Upper lobe of left lung (tissue), 6 donors: ENCODE results near the gene GADD45A. TPM values are rescaled to one million over a fixed set of nuclear protein-coding genes. Genes with fewer than 3 reads are reported as not detected.

Experiments
- ATAC-seq, 2 donors: fragments of 200-7000 bp; cut with Tn5 transposase; one replicate each; pipeline ENCODE4 v1.9.1; 2022; ENCODE audit warnings: mild to moderate bottlenecking in 2 of 2, moderate library complexity in 2 of 2; ENCODE audit not compliant: low FRiP score in 2 of 2
- DNase-seq, 2 donors: peaks; one replicate each; pipeline ENCODE4 v3.0.0-alpha.2; 2019 to 2020
- H3K27ac ChIP-seq, 4 donors: fragments of 200-600 bp; sonication (generic); one replicate each; pipeline ENCODE4 v1.5.1; 2016 to 2019
- H3K27me3 ChIP-seq, 4 donors: fragments of 200-600 bp; sonication (generic); one replicate each; pipeline ENCODE4 v1.5.1; 2017 to 2019
- H3K36me3 ChIP-seq, 4 donors: fragments of 200-600 bp; sonication (generic); one replicate each; pipeline ENCODE4 v1.5.1; 2016 to 2019
- H3K4me1 ChIP-seq, 4 donors: fragments of 200-600 bp; sonication (generic); one replicate each; pipeline ENCODE4 v1.5.1; 2018 to 2019
- H3K4me3 ChIP-seq, 4 donors: fragments of 200-600 bp; sonication (generic); one replicate each; pipeline ENCODE4 v1.5.1; 2017 to 2019; ENCODE audit warnings: mild to moderate bottlenecking in 2 of 4, moderate library complexity in 1 of 4
- H3K9me3 ChIP-seq, 4 donors: fragments of 200-600 bp; sonication (generic); one replicate each; pipeline ENCODE4 v1.5.1; 2018 to 2019
- EP300 ChIP-seq, 4 donors: sonication (generic); formaldehyde crosslinking; IDR thresholded peaks; one replicate each; pipeline ENCODE4 v1.5.1; 2017; ENCODE audit warnings: antibody characterized with exemption in 4 of 4, control low read depth in 2 of 4
- POLR2A ChIP-seq, 4 donors: fragments of 450-650 bp; IDR thresholded peaks; one replicate each; pipeline ENCODE4 v1.5.1; 2016 to 2017; ENCODE audit warnings: antibody characterized with exemption in 4 of 4, mild to moderate bottlenecking in 2 of 4
- POLR2AphosphoS5 ChIP-seq, 2 donors: sonication (generic); formaldehyde crosslinking; IDR thresholded peaks; one replicate each; pipeline ENCODE4 v1.5.1; 2017; ENCODE audit warnings: antibody characterized with exemption in 2 of 2
- WGBS, 2 donors: methylation state at CpG; one replicate each; pipeline ENCODE4 v1.1.5; 2017 to 2018; 5-methylcytosine and 5-hydroxymethylcytosine counted together
- total RNA-seq, 6 donors: library from RNA; depleted of rRNA in 4 of 6; stranded (reverse); fragments of >200 nt in 4 of 6; gene quantifications; one replicate each; pipeline versions ENCODE4 v1.1.0 to v1.2.1, GENCODE V29; 2016 to 2021
- TF ChIP-seq, protein P1 (sequence below), 6 experiments: fragments of 450-650 bp in 4 of 6; fragments of 200-600 bp in 2 of 6; sonication (generic) in 2 of 6; IDR thresholded peaks; one replicate each; pipeline ENCODE4 v1.5.1; 2016 to 2019; ENCODE audit warnings: antibody characterized with exemption in 6 of 6
- donor health status: DM: no; HTN: no; CAD: no; lungs with moderate emphysema.
- donor health status: DM: no; HTN: yes; CAD: no; lungs with severe emphysema.

GADD45A gene
- total RNA-seq, 6 donors from 2014 or later = 21.7 to 45.6 (median 28.2) TPM

- DNase-seq (no peak), ATAC-seq (no peak)
- 46 to 55% methylated on average over 3 of the region's 3 CpGs for WGBS, 2 donors
- Histone ChIP-seq H3K9me3 (no peaks in the 10 kb centered on the region), H3K4me3 (peak overlapping the region in 3 of 4 donors; percentile 83 to 94 (median 88)), H3K36me3 (peaks cover 0 to 22% (median 0%) of the 10 kb centered on the region in 4 donors), H3K27me3 (no peaks in the 10 kb centered on the region), H3K27ac (peak overlapping the region; percentile 92 to 96 (median 96)), H3K4me1 (peaks cover 15 to 37% (median 26%) of the 10 kb centered on the region in 4 donors)
- TF ChIP-seq EP300 (IDR thresholded peaks at IDR 0.05) = no peak
- TF ChIP-seq, protein P1, sequence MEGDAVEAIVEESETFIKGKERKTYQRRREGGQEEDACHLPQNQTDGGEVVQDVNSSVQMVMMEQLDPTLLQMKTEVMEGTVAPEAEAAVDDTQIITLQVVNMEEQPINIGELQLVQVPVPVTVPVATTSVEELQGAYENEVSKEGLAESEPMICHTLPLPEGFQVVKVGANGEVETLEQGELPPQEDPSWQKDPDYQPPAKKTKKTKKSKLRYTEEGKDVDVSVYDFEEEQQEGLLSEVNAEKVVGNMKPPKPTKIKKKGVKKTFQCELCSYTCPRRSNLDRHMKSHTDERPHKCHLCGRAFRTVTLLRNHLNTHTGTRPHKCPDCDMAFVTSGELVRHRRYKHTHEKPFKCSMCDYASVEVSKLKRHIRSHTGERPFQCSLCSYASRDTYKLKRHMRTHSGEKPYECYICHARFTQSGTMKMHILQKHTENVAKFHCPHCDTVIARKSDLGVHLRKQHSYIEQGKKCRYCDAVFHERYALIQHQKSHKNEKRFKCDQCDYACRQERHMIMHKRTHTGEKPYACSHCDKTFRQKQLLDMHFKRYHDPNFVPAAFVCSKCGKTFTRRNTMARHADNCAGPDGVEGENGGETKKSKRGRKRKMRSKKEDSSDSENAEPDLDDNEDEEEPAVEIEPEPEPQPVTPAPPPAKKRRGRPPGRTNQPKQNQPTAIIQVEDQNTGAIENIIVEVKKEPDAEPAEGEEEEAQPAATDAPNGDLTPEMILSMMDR (IDR thresholded peaks at IDR 0.05) = no peak
- TF ChIP-seq POLR2A (IDR thresholded peaks at IDR 0.05) = no peak
- TF ChIP-seq POLR2AphosphoS5 (IDR thresholded peaks at IDR 0.05) = no peak
These were observed 2.2 kb downstream of the GADD45A start for GRCh38 chr1:67687198-67687545.

DNA sequence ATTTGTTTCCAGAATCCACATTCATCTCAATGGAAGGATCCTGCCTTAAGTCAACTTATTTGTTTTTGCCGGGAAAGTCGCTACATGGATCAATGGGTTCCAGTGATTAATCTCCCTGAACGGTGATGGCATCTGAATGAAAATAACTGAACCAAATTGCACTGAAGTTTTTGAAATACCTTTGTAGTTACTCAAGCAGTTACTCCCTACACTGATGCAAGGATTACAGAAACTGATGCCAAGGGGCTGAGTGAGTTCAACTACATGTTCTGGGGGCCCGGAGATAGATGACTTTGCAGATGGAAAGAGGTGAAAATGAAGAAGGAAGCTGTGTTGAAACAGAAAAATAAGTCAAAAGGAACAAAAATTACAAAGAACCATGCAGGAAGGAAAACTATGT is 2.6 kb downstream of the GADD45A start:
- ATAC-seq (no peak), DNase-seq (no peak)
- 77 to 80% methylated on average over 4 of the region's 4 CpGs for WGBS, 2 donors
- peak overlapping the region in 2 of 4 donors; percentile 88 to 94 for H3K4me3 ChIP-seq
- H3K9me3 ChIP-seq = no peaks in the 10 kb centered on the region
- H3K27me3 ChIP-seq = no peaks in the 10 kb centered on the region
- TF ChIP-seq, protein P1 (IDR thresholded peaks at IDR 0.05) = no peak
- TF ChIP-seq EP300 (IDR thresholded peaks at IDR 0.05) = no peak
- no peak for TF ChIP-seq POLR2AphosphoS5 (IDR thresholded peaks at IDR 0.05)
- TF ChIP-seq POLR2A (IDR thresholded peaks at IDR 0.05) = no peak
- peaks cover 15 to 37% (median 26%) of the 10 kb centered on the region in 4 donors for H3K4me1 ChIP-seq
- H3K36me3 ChIP-seq = peaks cover 0 to 22% (median 0%) of the 10 kb centered on the region in 4 donors
- H3K27ac ChIP-seq = peak overlapping the region in 2 of 4 donors; percentile 96

DNA sequence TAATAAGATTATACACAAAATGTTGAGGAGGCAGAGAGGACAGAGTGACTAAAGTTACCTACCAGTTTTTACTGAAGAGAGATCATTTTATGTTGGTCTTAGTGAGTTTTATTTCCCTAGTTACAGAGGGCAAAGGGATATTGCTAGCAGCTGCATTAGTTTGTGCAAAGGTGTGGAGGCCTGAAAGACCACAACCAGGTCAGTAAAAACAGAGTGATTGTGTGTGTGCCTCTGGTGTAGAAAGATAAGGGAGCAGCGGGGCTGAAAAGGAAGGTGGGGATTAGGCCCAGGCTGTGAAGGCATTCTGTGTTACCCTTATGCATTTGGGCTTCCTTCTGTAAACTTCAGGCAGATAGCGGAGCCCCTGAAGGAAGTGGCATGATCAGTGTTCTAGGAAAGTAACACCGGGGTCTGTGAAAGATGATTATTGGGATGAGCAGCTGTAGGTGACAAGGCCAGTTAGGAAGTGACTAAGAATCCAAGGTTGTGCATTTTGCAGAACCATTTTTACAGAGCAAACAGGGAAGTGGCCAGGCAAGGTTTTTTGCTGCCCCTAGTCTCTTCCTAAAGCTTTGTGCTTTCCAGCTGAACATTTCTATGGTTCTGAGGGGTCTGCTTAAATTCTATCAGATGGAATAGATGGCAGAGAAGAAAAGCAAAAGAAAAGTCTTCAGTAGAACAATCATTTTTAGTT is 3.7 kb downstream of the GADD45A start:
- ATAC-seq = no peak
- peak overlapping the region in 1 of 4 donors; percentile 66 for H3K27ac ChIP-seq
- WGBS, 2 donors = 60 to 88% methylated on average over 3 of the region's 3 CpGs
- no peaks in the 10 kb centered on the region for H3K9me3 ChIP-seq
- H3K36me3 ChIP-seq = peaks cover 0 to 22% (median 0%) of the 10 kb centered on the region in 4 donors
- H3K4me3 ChIP-seq = no peak overlapping the region
- DNase-seq = no peak
- TF ChIP-seq POLR2A (IDR thresholded peaks at IDR 0.05) = no peak
- TF ChIP-seq, protein P1 (IDR thresholded peaks at IDR 0.05) = no peak
- no peak for TF ChIP-seq POLR2AphosphoS5 (IDR thresholded peaks at IDR 0.05)
- TF ChIP-seq EP300 (IDR thresholded peaks at IDR 0.05) = no peak
- peaks cover 10 to 31% (median 19%) of the 10 kb centered on the region in 4 donors for H3K4me1 ChIP-seq
- H3K27me3 ChIP-seq = no peaks in the 10 kb centered on the region

DNA sequence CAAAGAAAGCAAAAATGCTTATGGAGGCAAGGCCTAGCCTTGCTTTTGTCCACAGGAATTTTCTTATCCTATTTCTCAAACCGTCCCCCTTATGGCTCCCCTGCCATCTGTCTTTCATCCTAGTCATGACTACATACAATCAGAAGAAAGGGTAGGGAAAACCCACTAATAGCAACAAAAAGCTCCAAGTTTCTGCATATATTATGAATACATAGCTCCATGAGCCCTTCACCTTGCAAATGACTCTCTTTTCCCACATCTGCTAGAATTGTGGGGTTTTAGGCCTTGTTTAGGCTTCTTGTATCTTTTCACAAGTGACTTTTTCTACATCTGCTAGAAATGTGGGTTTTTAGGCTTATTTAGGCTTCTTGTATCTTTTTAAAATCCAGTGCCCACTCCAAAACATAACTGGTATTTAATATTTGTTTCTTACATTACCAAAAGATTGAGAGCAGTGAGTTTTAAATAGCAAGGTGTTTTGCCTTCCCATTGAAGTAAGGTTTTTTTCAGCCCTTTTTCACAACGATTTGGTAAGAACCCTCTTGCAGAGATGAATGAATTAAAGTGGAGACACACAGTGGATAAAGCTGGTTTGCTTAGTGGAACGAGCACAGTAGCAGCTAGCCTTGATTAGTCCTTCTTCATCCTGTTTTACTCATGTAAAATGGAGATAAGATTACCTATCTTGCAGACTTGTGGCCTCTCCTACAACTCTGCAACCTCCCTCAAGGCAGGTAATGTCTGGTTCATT is 4.4 kb downstream of the GADD45A start:
- DNase-seq (no peak), ATAC-seq (no peak)
- TF ChIP-seq POLR2A (IDR thresholded peaks at IDR 0.05) = no peak
- peaks cover 0 to 22% (median 0%) of the 10 kb centered on the region in 4 donors for H3K36me3 ChIP-seq
- no peaks in the 10 kb centered on the region for H3K27me3 ChIP-seq
- H3K9me3 ChIP-seq = no peaks in the 10 kb centered on the region
- 55 to 69% methylated on average over 3 of the region's 3 CpGs for WGBS, 2 donors
- peaks cover 9 to 24% (median 13%) of the 10 kb centered on the region in 4 donors for H3K4me1 ChIP-seq
- H3K27ac ChIP-seq = peak overlapping the region in 1 of 4 donors; percentile 66
- H3K4me3 ChIP-seq = no peak overlapping the region

- no peak for TF ChIP-seq EP300 (IDR thresholded peaks at IDR 0.05)
- TF ChIP-seq, protein P1 (IDR thresholded peaks at IDR 0.05) = no peak
- ATAC-seq (no peak), DNase-seq (no peak)
- Histone ChIP-seq H3K9me3 (no peaks in the 10 kb centered on the region), H3K27ac (no peak overlapping the region), H3K27me3 (no peaks in the 10 kb centered on the region), H3K36me3 (peaks cover 0 to 22% (median 0%) of the 10 kb centered on the region in 4 donors), H3K4me1 (peaks cover 9 to 21% (median 13%) of the 10 kb centered on the region in 4 donors), H3K4me3 (no peak overlapping the region)
These were observed 5.0 kb downstream of the GADD45A start for GRCh38 chr1:67690018-67690363.
